Stimulated activated CD4-positive, alpha-beta T cell treated with anti-CD3 and anti-CD28 coated beads, Interleukin-2, amount 100 ng/mL, for 4 hours (primary cell): ENCODE results near the gene CAP2.

ENCODE experiments used
- DNase-seq: peaks from one replicate; pipeline ENCODE4 v3.0.0-alpha.2; 2020; ENCODE audit warnings: low read depth

The CAP2 gene

GRCh38 chr6:17474289-17474688 lies 80.9 kb downstream of the CAP2 start:
- no peak for DNase-seq

GRCh38 chr6:17475606-17476244 lies 82.3 kb downstream of the CAP2 start:
- DNase-seq: no peak

GRCh38 chr6:17476511-17476910 lies 83.1 kb downstream of the CAP2 start:
- DNase-seq: no peak

GRCh38 chr6:17477356-17477755 lies 84.0 kb downstream of the CAP2 start:
- no peak for DNase-seq

GRCh38 chr6:17478223-17478907 lies 85.0 kb downstream of the CAP2 start:
- no peak for DNase-seq

- DNase-seq: no peak
These were observed 85.6 kb downstream of the CAP2 start for GRCh38 chr6:17478946-17479345.

- DNase-seq: no peak
These were observed 87.1 kb downstream of the CAP2 start for GRCh38 chr6:17480476-17480875.

GRCh38 chr6:17482711-17483110 lies 89.3 kb downstream of the CAP2 start:
- no peak for DNase-seq

GRCh38 chr6:17483391-17484016 lies 90.1 kb downstream of the CAP2 start:
- DNase-seq: no peak

GRCh38 chr6:17484201-17484849 lies 90.9 kb downstream of the CAP2 start:
- no peak for DNase-seq

- no peak for DNase-seq
These were observed 91.8 kb downstream of the CAP2 start for GRCh38 chr6:17485181-17485580.

- no peak for DNase-seq
These were observed 92.6 kb downstream of the CAP2 start for GRCh38 chr6:17485946-17486345.

GRCh38 chr6:17486680-17487079 lies 93.3 kb downstream of the CAP2 start:
- no peak for DNase-seq

- DNase-seq: no peak
These were observed 97.3 kb downstream of the CAP2 start for GRCh38 chr6:17490724-17491123.

- no peak for DNase-seq
These were observed 98.2 kb downstream of the CAP2 start for GRCh38 chr6:17491416-17492142.

- no peak for DNase-seq
These were observed 99.0 kb downstream of the CAP2 start for GRCh38 chr6:17492350-17492749.

GRCh38 chr6:17493286-17493685 lies 99.9 kb downstream of the CAP2 start:
- DNase-seq: no peak

- DNase-seq: no peak
These were observed 100.8 kb downstream of the CAP2 start for GRCh38 chr6:17494177-17494576.

GRCh38 chr6:17494919-17495318 lies 101.5 kb downstream of the CAP2 start:
- DNase-seq: no peak

GRCh38 chr6:17497535-17498095 lies 104.2 kb downstream of the CAP2 start:
- DNase-seq: no peak

- DNase-seq: no peak
These were observed 108.0 kb downstream of the CAP2 start for GRCh38 chr6:17501442-17501841.
